LNCaP clone FGC (cell line): ENCODE results near the gene TP53TG5.

Experiments
- DNase-seq: peaks from one replicate; pipeline ENCODE4 v3.0.0-alpha.2; 2011; ENCODE audit warnings: low read depth
- H3K4me3 ChIP-seq: 2 replicates; pipeline ENCODE4 v1.5.1; 2011; ENCODE audit warnings: mild to moderate bottlenecking, low read depth, low read length, control low read depth
- CTCF ChIP-seq: IDR thresholded peaks from 2 replicates; pipeline ENCODE4 v1.5.1; 2012; ENCODE audit warnings: mild to moderate bottlenecking; ENCODE audit not compliant: control insufficient read depth, insufficient read depth; ENCODE audit errors: extremely low read depth

The TP53TG5 gene

GRCh38 chr20:45404438-45404837 is 26.3 kb upstream of the TP53TG5 start:
- DNase-seq = no peak
- no peak for TF ChIP-seq CTCF
- no peak overlapping the region for H3K4me3 ChIP-seq

DNA sequence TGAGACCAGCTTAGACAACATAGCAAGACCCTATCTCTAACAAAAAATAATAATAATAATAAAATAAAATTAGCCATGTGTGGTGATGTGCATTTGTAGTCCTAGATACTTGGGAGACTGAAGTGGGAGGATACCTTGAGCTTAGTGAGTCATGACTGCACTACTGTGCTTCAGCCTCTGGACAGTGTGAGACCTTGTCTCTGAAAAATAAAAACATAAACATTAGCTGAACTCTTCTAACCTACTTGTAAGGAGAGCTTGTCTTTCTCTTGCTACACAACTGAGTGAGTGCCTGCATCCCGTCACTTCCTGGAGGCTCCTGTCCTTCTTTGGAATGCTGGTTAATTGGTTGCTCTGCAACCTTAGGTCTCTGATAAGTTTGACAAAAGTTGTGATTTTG is 24.8 kb upstream of the TP53TG5 start:
- DNase-seq = no peak
- TF ChIP-seq CTCF = no peak

GRCh38 chr20:45400346-45401031 is 22.4 kb upstream of the TP53TG5 start:
- DNase-seq = no peak
- TF ChIP-seq CTCF = no peak
- H3K4me3 ChIP-seq = no peak overlapping the region

More for the DNA sequence above, 24.8 kb upstream of the TP53TG5 start:
- H3K4me3 ChIP-seq = no peak overlapping the region

DNA sequence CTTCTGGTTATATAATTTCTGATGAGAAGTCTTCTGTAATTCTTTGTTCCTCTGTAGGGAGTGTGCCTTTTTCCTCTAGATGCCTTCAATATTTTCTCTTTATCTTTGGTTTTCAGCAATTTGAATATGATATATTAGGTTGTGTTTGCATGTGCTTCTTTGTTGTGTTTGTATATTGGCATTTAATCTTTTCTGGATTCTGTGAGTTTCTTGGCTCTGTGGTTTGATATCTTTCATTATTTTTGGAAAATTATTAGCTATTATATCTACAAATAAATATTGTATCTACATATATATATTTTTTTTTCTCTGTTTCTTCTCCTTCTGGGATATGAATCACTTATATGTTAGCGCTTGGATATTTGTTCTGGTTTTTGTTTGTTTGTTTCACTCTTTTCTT is 20.9 kb upstream of the TP53TG5 start:
- no peak overlapping the region for H3K4me3 ChIP-seq
- no peak for TF ChIP-seq CTCF
- no peak for DNase-seq

- no peak overlapping the region for H3K4me3 ChIP-seq
- TF ChIP-seq CTCF = no peak
Measured at GRCh38 chr20:45395114-45395415, 16.9 kb upstream of the TP53TG5 start.

GRCh38 chr20:45394221-45395113 is 16.3 kb upstream of the TP53TG5 start:
- no peak overlapping the region for H3K4me3 ChIP-seq
- no peak for TF ChIP-seq CTCF
- DNase-seq = no peak

More at GRCh38 chr20:45395114-45395415, 16.9 kb upstream of the TP53TG5 start:
- no peak for DNase-seq
